GM12878 (cell line): Measurements from ENCODE around the gene KLHL22.

Experiments
- CTCF ChIP-seq, 3 experiments: IDR thresholded peaks in 2 of 3; conservative IDR thresholded peaks in 1 of 3; 2 replicates each; pipeline ENCODE4 v1.5.1; 2011; ENCODE audit warnings: low read depth in 3 of 3, low read length in 3 of 3, mild to moderate bottlenecking in 3 of 3, control low read depth in 2 of 3, moderate library complexity in 2 of 3, inconsistent platforms in 1 of 3, mixed read lengths in 1 of 3; ENCODE audit not compliant: control insufficient read depth in 2 of 3, insufficient read depth in 1 of 3; ENCODE audit errors: extremely low read depth in 1 of 3
- EZH2 ChIP-seq: IDR thresholded peaks from 2 replicates; pipeline ENCODE4 v1.6.1; 2012; ENCODE audit warnings: low read depth, mild to moderate bottlenecking, control low read depth, inconsistent platforms, low read length, borderline replicate concordance; ENCODE audit not compliant: control insufficient read depth
- MAX ChIP-seq: IDR thresholded peaks from 2 replicates; pipeline ENCODE4 v1.6.1; 2012; ENCODE audit warnings: low read depth, low read length, improper control_type of control experiment
- POLR2AphosphoS5 ChIP-seq: IDR thresholded peaks from 2 replicates; pipeline ENCODE4 v1.6.1; 2011; ENCODE audit warnings: mild to moderate bottlenecking, low read length, inconsistent platforms
- ZNF207 ChIP-seq: fragments of 450-650 bp; IDR thresholded peaks from 2 replicates; pipeline ENCODE4 v1.6.1; 2014; ENCODE audit warnings: antibody characterized with exemption, mild to moderate bottlenecking, borderline replicate concordance

GRCh38 chr22:20440637-20441591 lies 54.7 kb downstream of the KLHL22 start:
- no peak for TF ChIP-seq POLR2AphosphoS5
- TF ChIP-seq EZH2 = no peak
- TF ChIP-seq ZNF207 = no peak
- no peak for TF ChIP-seq CTCF (IDR thresholded peaks at IDR 0.05 in 2 of 3, conservative IDR thresholded peaks at IDR 0.05 in 1 of 3; ENCODE audit: control insufficient read depth in 2 of 3, extremely low read depth in 1 of 3, insufficient read depth in 1 of 3, low read depth in 3 of 3, low read length in 3 of 3)
- no peak for TF ChIP-seq MAX
